CD4-positive, CD25-positive, alpha-beta regulatory T cell (primary cell): Measurements from ENCODE around the gene CTBP2. TPM values are rescaled to one million over a fixed set of nuclear protein-coding genes. Genes with fewer than 3 reads are reported as not detected.
"Not testable (repeated sequence)": the region's sequence is repeated elsewhere in the genome, so short reads cannot be mapped to it uniquely, and the experiment has no call there.

ENCODE experiments used
- ATAC-seq, 2 donors: fragments of 150-1000 bp; cut with Tn5 transposase; one replicate each; pipeline ENCODE4 v1.10.0; 2021; ENCODE audit warnings: low read depth in 2 of 2, moderate number of reproducible peaks in 2 of 2, moderate library complexity in 1 of 2
- DNase-seq, 3 donors: peaks; one replicate each; pipeline versions ENCODE4 v3.0.0 to v3.0.0-alpha.2; 2012 to 2022; ENCODE audit warnings: mixed read lengths in 1 of 3
- H3K27ac ChIP-seq: one replicate; pipeline ENCODE4 v1.7.0; 2013; ENCODE audit warnings: mild to moderate bottlenecking, low read length; ENCODE audit not compliant: insufficient read depth, poor library complexity, severe bottlenecking
- H3K27me3 ChIP-seq: one replicate; pipeline ENCODE4 v1.7.0; 2013; ENCODE audit warnings: low read length; ENCODE audit not compliant: control insufficient read depth, insufficient read depth
- H3K36me3 ChIP-seq: one replicate; pipeline ENCODE4 v1.7.0; 2013; ENCODE audit warnings: mild to moderate bottlenecking, low read length, moderate library complexity; ENCODE audit not compliant: control insufficient read depth, insufficient read depth
- H3K4me1 ChIP-seq: 2 replicates; pipeline ENCODE4 v1.7.0; 2013; ENCODE audit warnings: mild to moderate bottlenecking, low read length; ENCODE audit not compliant: insufficient read depth, control insufficient read depth, poor library complexity, severe bottlenecking
- H3K4me3 ChIP-seq: one replicate; pipeline ENCODE4 v1.7.0; 2013; ENCODE audit warnings: low read depth, mild to moderate bottlenecking, low read length, moderate library complexity
- H3K9me3 ChIP-seq, 2 experiments: 1 replicate in 1 of 2; 2 replicates in 1 of 2; pipeline ENCODE4 v1.7.0; 2013; ENCODE audit warnings: low read length in 2 of 2, mild to moderate bottlenecking in 1 of 2, moderate library complexity in 1 of 2; ENCODE audit not compliant: control insufficient read depth in 2 of 2
- H3K27ac Mint-ChIP-seq, 3 donors: one replicate each; pipeline ENCODE4 v1.8.0; 2020 to 2022; ENCODE audit warnings: mild to moderate bottlenecking in 3 of 3, mixed read lengths in 3 of 3, moderate library complexity in 2 of 3
- H3K27me3 Mint-ChIP-seq: one replicate; pipeline ENCODE4 v1.8.0; 2022; ENCODE audit warnings: mild to moderate bottlenecking, mixed read lengths
- H3K36me3 Mint-ChIP-seq: one replicate; pipeline ENCODE4 v1.8.0; 2020; ENCODE audit warnings: mixed read lengths
- H3K4me1 Mint-ChIP-seq, 4 donors: one replicate each; pipeline ENCODE4 v1.8.0; 2020 to 2022; ENCODE audit warnings: mixed read lengths in 4 of 4, mild to moderate bottlenecking in 1 of 4
- H3K4me3 Mint-ChIP-seq, 4 donors: one replicate each; pipeline ENCODE4 v1.8.0; 2020 to 2022; ENCODE audit warnings: mild to moderate bottlenecking in 4 of 4, mixed read lengths in 4 of 4, moderate library complexity in 3 of 4
- H3K9me3 Mint-ChIP-seq, 7 donors: one replicate each; pipeline ENCODE4 v1.8.0; 2020 to 2022; ENCODE audit warnings: mixed read lengths in 7 of 7, mild to moderate bottlenecking in 3 of 7, moderate library complexity in 2 of 7
- polyA plus RNA-seq, 4 donors: library from polyadenylated mRNA; unstranded; fragments of 300-500 nt; fragmentation: Illumina TruSeq; gene quantifications; one replicate each; pipeline ENCODE4 v1.2.3, GENCODE V29; 2021
- total RNA-seq: library from RNA; stranded (reverse); gene quantifications from one replicate; pipeline ENCODE4 v1.2.3, GENCODE V29; 2022

The CTBP2 gene
- total and polyA plus RNA-seq, 5 donors from 2014 or later, result 0.10 to 0.49 (median 0.13) TPM; not detected in 2

DNA sequence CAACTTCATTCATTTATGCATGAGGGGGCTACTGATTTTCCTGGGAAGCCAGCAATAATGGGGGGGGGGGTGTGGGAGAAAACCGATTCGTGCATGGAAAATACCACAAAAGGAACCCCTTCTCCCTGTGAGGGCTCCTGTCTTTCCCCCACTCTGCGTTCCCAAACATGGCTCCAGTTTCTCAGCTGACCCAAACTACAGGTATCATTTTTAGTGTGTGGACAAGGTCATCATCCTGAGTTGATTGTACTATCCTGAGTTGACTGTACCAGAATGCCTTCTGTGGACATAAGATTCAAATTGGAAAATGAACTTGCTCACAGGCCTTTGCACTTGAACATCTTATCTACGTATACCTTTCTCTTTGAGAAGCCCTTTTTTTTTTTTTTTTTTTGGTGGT lies 168.5 kb downstream of the CTBP2 start:
- Mint-ChIP-seq H3K9me3 (no peaks in the 10 kb centered on the region), H3K27ac (no peak overlapping the region), H3K4me1 (peaks cover 0 to 9% (median 2%) of the 10 kb centered on the region in 4 donors), H3K27me3 (no peaks in the 10 kb centered on the region), H3K4me3 (no peak overlapping the region), H3K36me3 (peaks cover 19% of the 10 kb centered on the region)
- H3K27me3 ChIP-seq, result no peaks in the 10 kb centered on the region
- H3K27ac ChIP-seq, result no peak overlapping the region
- no peak for DNase-seq
- H3K4me3 ChIP-seq, result no peak overlapping the region
- peaks cover 11% of the 10 kb centered on the region for H3K36me3 ChIP-seq
- no peaks in the 10 kb centered on the region for H3K4me1 ChIP-seq
- ATAC-seq, result no peak
- H3K9me3 ChIP-seq, result no peaks in the 10 kb centered on the region

GRCh38 chr10:124990671-124991625 lies 169.4 kb downstream of the CTBP2 start:
- Histone ChIP-seq H3K4me3 (no peak overlapping the region), H3K36me3 (peaks cover 18% of the 10 kb centered on the region), H3K27me3 (no peaks in the 10 kb centered on the region), H3K4me1 (no peaks in the 10 kb centered on the region), H3K27ac (no peak overlapping the region), H3K9me3 (no peaks in the 10 kb centered on the region)
- Mint-ChIP-seq H3K27me3 (no peaks in the 10 kb centered on the region), H3K4me1 (peaks cover 0 to 9% (median 2%) of the 10 kb centered on the region in 4 donors), H3K4me3 (no peak overlapping the region), H3K9me3 (no peaks in the 10 kb centered on the region), H3K36me3 (peaks cover 25% of the 10 kb centered on the region), H3K27ac (no peak overlapping the region)
- DNase-seq (no peak), ATAC-seq (no peak)

DNA sequence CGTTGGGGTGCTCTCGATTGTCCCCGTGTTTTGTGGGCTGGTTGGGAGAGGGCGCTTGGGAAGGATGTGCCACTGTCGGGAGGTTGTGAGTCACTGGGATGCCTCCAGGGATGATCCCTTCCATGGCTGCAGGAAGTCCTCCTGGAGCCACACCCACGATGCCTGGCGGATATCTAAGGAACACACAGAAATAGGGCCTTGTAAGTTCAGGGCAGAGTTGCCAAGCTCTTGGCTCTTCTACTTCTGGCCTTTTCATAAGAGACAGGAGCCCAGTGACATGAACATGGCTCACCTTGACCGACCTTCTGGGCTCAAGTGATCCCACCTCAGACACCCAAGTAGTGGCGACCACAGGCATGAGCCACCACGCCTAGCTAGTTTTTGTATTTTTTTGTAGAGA lies 170.8 kb downstream of the CTBP2 start:
- Mint-ChIP-seq H3K9me3 (no peaks in the 10 kb centered on the region), H3K4me1 (peaks cover 0 to 9% (median 2%) of the 10 kb centered on the region in 4 donors), H3K4me3 (no peak overlapping the region), H3K27ac (peak overlapping the region in 1 of 3 donors; percentile 39), H3K27me3 (no peaks in the 10 kb centered on the region), H3K36me3 (peaks cover 35% of the 10 kb centered on the region)
- H3K27ac ChIP-seq, result no peak overlapping the region
- no peaks in the 10 kb centered on the region for H3K9me3 ChIP-seq
- H3K4me3 ChIP-seq, result no peak overlapping the region
- peaks cover 31% of the 10 kb centered on the region for H3K36me3 ChIP-seq
- no peak for ATAC-seq
- DNase-seq, result no peak
- no peaks in the 10 kb centered on the region for H3K27me3 ChIP-seq
- H3K4me1 ChIP-seq, result no peaks in the 10 kb centered on the region

DNA sequence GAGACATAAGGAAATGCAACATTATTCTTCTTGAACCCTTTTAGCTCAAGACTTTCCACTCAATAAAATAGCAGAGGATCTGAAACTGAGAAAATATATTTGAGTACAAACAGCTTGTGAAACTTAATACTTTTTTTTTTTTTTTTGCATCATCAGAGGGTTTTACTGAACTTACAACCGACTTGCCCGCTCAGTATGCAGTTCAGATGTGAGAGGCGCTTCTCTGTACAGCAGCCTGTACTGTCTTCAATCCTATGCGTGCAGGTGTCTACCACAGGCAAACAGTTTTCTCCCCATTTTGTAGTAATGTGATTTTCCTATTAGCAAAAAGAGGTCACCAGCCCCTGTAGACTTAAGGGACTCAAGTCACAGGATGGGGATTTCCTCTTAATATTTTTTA lies 171.6 kb downstream of the CTBP2 start:
- not testable (repeated sequence) for H3K27me3 ChIP-seq, H3K27ac ChIP-seq, H3K9me3 ChIP-seq, DNase-seq, H3K27me3 Mint-ChIP-seq, H3K9me3 Mint-ChIP-seq, H3K4me1 Mint-ChIP-seq, H3K4me3 Mint-ChIP-seq, H3K4me1 ChIP-seq, ATAC-seq, H3K4me3 ChIP-seq
- peaks cover 39% of the 10 kb centered on the region for H3K36me3 ChIP-seq
- peak overlapping the region in 1 of 3 donors; percentile 32 for H3K27ac Mint-ChIP-seq
- peaks cover 41% of the 10 kb centered on the region for H3K36me3 Mint-ChIP-seq

DNA sequence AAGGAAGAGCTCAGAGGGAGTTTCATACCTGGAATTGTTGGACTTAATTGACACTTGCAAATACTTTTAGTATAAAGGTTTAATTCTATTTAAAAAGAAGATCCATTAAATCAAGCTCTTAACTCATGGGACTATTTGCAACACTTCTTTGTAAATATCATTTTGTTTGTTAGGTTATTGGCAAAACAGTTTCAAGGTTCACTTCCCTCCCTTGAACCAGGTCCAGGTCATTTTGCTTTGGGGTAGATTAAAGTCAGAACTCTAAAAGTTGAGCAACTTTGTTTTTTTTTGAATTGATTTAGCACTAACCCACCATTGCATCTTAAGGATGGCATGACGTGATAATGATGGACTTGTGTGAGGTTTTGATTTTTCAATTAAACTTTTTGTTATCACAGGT lies 172.6 kb downstream of the CTBP2 start:
- Histone ChIP-seq H3K4me1 (no peaks in the 10 kb centered on the region), H3K36me3 (peaks cover 48% of the 10 kb centered on the region), H3K27me3 (no peaks in the 10 kb centered on the region), H3K4me3 (no peak overlapping the region), H3K27ac (no peak overlapping the region), H3K9me3 (no peaks in the 10 kb centered on the region)
- Mint-ChIP-seq H3K27me3 (no peaks in the 10 kb centered on the region), H3K27ac (peak overlapping the region in 2 of 3 donors; percentile 32 to 38), H3K4me3 (no peak overlapping the region), H3K36me3 (peaks cover 47% of the 10 kb centered on the region), H3K4me1 (peaks cover 0 to 9% (median 3%) of the 10 kb centered on the region in 4 donors), H3K9me3 (no peaks in the 10 kb centered on the region)
- ATAC-seq (no peak), DNase-seq (no peak)

DNA sequence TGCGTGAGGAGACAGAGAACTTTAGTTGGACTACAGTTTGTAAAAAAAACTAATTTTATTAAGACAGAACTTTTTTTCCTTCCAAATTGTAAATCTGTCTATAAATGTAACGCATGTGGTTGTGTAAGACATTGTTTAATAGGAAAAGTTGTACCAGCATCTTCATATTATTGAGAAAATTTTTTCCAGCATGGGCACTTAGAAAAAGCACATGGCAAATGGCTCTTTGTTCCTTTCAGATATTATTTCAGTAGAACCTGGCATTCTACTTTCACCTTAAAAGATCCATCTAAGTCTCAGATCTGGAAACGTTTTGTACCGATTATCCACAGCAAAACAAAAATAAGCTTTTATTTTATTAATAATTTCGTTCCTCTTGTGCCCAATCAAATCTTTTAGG lies 175.2 kb downstream of the CTBP2 start:
- no peaks in the 10 kb centered on the region for H3K27me3 ChIP-seq
- H3K27me3 Mint-ChIP-seq, result no peaks in the 10 kb centered on the region
- peaks cover 58% of the 10 kb centered on the region for H3K36me3 Mint-ChIP-seq
- H3K9me3 Mint-ChIP-seq, result no peaks in the 10 kb centered on the region
- H3K4me3 ChIP-seq, result no peak overlapping the region
- H3K27ac ChIP-seq, result no peak overlapping the region
- no peak overlapping the region for H3K27ac Mint-ChIP-seq
- no peak for ATAC-seq
- DNase-seq, result no peak
- H3K4me1 ChIP-seq, result no peaks in the 10 kb centered on the region
- H3K4me3 Mint-ChIP-seq, result no peak overlapping the region
- peaks cover 70% of the 10 kb centered on the region for H3K36me3 ChIP-seq
- H3K4me1 Mint-ChIP-seq, result peaks cover under 1 to 14% (median 3%) of the 10 kb centered on the region in 4 donors
- H3K9me3 ChIP-seq, result no peaks in the 10 kb centered on the region

GRCh38 chr10:124984376-124984775 lies 176.0 kb downstream of the CTBP2 start:
- H3K27me3 Mint-ChIP-seq, result no peaks in the 10 kb centered on the region
- no peak overlapping the region for H3K4me3 Mint-ChIP-seq
- no peak overlapping the region for H3K27ac ChIP-seq
- peaks cover 6 to 17% (median 7%) of the 10 kb centered on the region in 4 donors for H3K4me1 Mint-ChIP-seq
- H3K27me3 ChIP-seq, result no peaks in the 10 kb centered on the region
- H3K4me1 ChIP-seq, result no peaks in the 10 kb centered on the region
- H3K9me3 Mint-ChIP-seq, result no peaks in the 10 kb centered on the region
- no peaks in the 10 kb centered on the region for H3K9me3 ChIP-seq
- DNase-seq, result no peak
- ATAC-seq, result no peak
- peak overlapping the region in 1 of 3 donors; percentile 13 for H3K27ac Mint-ChIP-seq
- H3K36me3 ChIP-seq, result peaks cover 73% of the 10 kb centered on the region
- peaks cover 56% of the 10 kb centered on the region for H3K36me3 Mint-ChIP-seq
- H3K4me3 ChIP-seq, result no peak overlapping the region

- H3K9me3 Mint-ChIP-seq, result no peaks in the 10 kb centered on the region
- ATAC-seq, result no peak
- Histone ChIP-seq H3K27me3 (no peaks in the 10 kb centered on the region), H3K4me1 (no peaks in the 10 kb centered on the region), H3K36me3 (peaks cover 81% of the 10 kb centered on the region), H3K9me3 (no peaks in the 10 kb centered on the region), H3K4me3 (no peak overlapping the region), H3K27ac (no peak overlapping the region)
- H3K27me3 Mint-ChIP-seq, result no peaks in the 10 kb centered on the region
- no peak overlapping the region for H3K4me3 Mint-ChIP-seq
- H3K36me3 Mint-ChIP-seq, result peaks cover 59% of the 10 kb centered on the region
- DNase-seq, result no peak
- H3K4me1 Mint-ChIP-seq, result peaks cover 8 to 11% (median 10%) of the 10 kb centered on the region in 4 donors
- peak overlapping the region in 2 of 3 donors; percentile 6 to 28 for H3K27ac Mint-ChIP-seq
Observed at GRCh38 chr10:124983321-124983720, 177.0 kb downstream of the CTBP2 start.
